IgD-negative memory B cell (primary cell): ENCODE data around the gene TRAPPC3. TPM values are rescaled to one million over a fixed set of nuclear protein-coding genes. Genes with fewer than 3 reads are reported as not detected.

Experiments
- H3K27ac Mint-ChIP-seq, 3 donors: one replicate each; pipeline ENCODE4 v1.8.0; 2020 to 2022; ENCODE audit warnings: mild to moderate bottlenecking in 3 of 3, mixed read lengths in 3 of 3, moderate library complexity in 1 of 3
- H3K27me3 Mint-ChIP-seq: one replicate; pipeline ENCODE4 v1.8.0; 2021; ENCODE audit warnings: mixed read lengths
- H3K36me3 Mint-ChIP-seq: one replicate; pipeline ENCODE4 v1.8.0; 2020; ENCODE audit warnings: mild to moderate bottlenecking, mixed read lengths
- H3K4me1 Mint-ChIP-seq, 3 donors: one replicate each; pipeline ENCODE4 v1.8.0; 2020 to 2022; ENCODE audit warnings: mixed read lengths in 3 of 3, mild to moderate bottlenecking in 1 of 3
- H3K4me3 Mint-ChIP-seq, 4 donors: one replicate each; pipeline ENCODE4 v1.8.0; 2020 to 2022; ENCODE audit warnings: mild to moderate bottlenecking in 4 of 4, mixed read lengths in 4 of 4, moderate library complexity in 3 of 4
- H3K9me3 Mint-ChIP-seq, 3 donors: one replicate each; pipeline ENCODE4 v1.8.0; 2020 to 2021; ENCODE audit warnings: mixed read lengths in 3 of 3, mild to moderate bottlenecking in 1 of 3
- polyA plus RNA-seq: library from polyadenylated mRNA; unstranded; fragments of 300-500 nt; fragmentation: Illumina TruSeq; gene quantifications from one replicate; pipeline ENCODE4 v1.2.3, GENCODE V29; 2021

The TRAPPC3 gene
- polyA plus RNA-seq, 1 donor from 2014 or later = 101 TPM

- Mint-ChIP-seq H3K27me3 (no peaks in the 10 kb centered on the region), H3K9me3 (no peaks in the 10 kb centered on the region), H3K4me3 (no peak overlapping the region), H3K4me1 (no peaks in the 10 kb centered on the region), H3K27ac (no peak overlapping the region), H3K36me3 (no peaks in the 10 kb centered on the region)
Observed at GRCh38 chr1:36132029-36132428, 17.3 kb downstream of the TRAPPC3 start.

- Mint-ChIP-seq H3K27ac (no peak overlapping the region), H3K4me1 (peaks cover 0 to 3% (median 0%) of the 10 kb centered on the region in 3 donors), H3K9me3 (no peaks in the 10 kb centered on the region), H3K36me3 (no peaks in the 10 kb centered on the region), H3K27me3 (peaks cover 10% of the 10 kb centered on the region), H3K4me3 (no peak overlapping the region)
Observed at GRCh38 chr1:36128905-36129206, 20.4 kb downstream of the TRAPPC3 start.

GRCh38 chr1:36128126-36128904 is 21.0 kb downstream of the TRAPPC3 start:
- no peak overlapping the region for H3K4me3 Mint-ChIP-seq
- H3K4me1 Mint-ChIP-seq = peaks cover 4 to 7% (median 4%) of the 10 kb centered on the region in 3 donors
- no peaks in the 10 kb centered on the region for H3K36me3 Mint-ChIP-seq
- H3K27ac Mint-ChIP-seq = no peak overlapping the region
- H3K9me3 Mint-ChIP-seq = no peaks in the 10 kb centered on the region
- H3K27me3 Mint-ChIP-seq = peaks cover 12% of the 10 kb centered on the region

- Mint-ChIP-seq H3K36me3 (no peaks in the 10 kb centered on the region), H3K9me3 (no peaks in the 10 kb centered on the region), H3K27me3 (peaks cover 17% of the 10 kb centered on the region), H3K4me3 (peak overlapping the region in 1 of 4 donors; percentile 9), H3K27ac (no peak overlapping the region), H3K4me1 (peaks cover 6 to 16% (median 14%) of the 10 kb centered on the region in 3 donors)
Observed at GRCh38 chr1:36126797-36127500, 22.3 kb downstream of the TRAPPC3 start.

GRCh38 chr1:36126005-36126716 is 23.1 kb downstream of the TRAPPC3 start:
- Mint-ChIP-seq H3K4me3 (peak overlapping the region in 3 of 4 donors; percentile 2 to 29 (median 21)), H3K4me1 (peaks cover 6 to 16% (median 14%) of the 10 kb centered on the region in 3 donors), H3K27ac (peak overlapping the region in 2 of 3 donors; percentile 46 to 54), H3K36me3 (no peaks in the 10 kb centered on the region), H3K9me3 (no peaks in the 10 kb centered on the region), H3K27me3 (peaks cover 17% of the 10 kb centered on the region)

GRCh38 chr1:36125129-36125991 is 23.9 kb downstream of the TRAPPC3 start, which contains the start of gene COL8A2:
TSS of gene COL8A2 (minus strand) at chr1:36125222. CDS start at chr1:36100242, 24,980 bp downstream.
- Mint-ChIP-seq H3K27me3 (peaks cover 17% of the 10 kb centered on the region), H3K27ac (peak within 1 kb of the TSS in 2 of 3 donors; percentile 46 to 54)

GRCh38 chr1:36124404-36125128 is 24.7 kb downstream of the TRAPPC3 start:
- peaks cover 6 to 16% (median 14%) of the 10 kb centered on the region in 3 donors for H3K4me1 Mint-ChIP-seq
- H3K36me3 Mint-ChIP-seq = no peaks in the 10 kb centered on the region
- H3K9me3 Mint-ChIP-seq = no peaks in the 10 kb centered on the region
- H3K27ac Mint-ChIP-seq = peak overlapping the region in 1 of 3 donors; percentile 47
- peaks cover 17% of the 10 kb centered on the region for H3K27me3 Mint-ChIP-seq
- H3K4me3 Mint-ChIP-seq = peak overlapping the region; percentile 38 to 88 (median 70)

More at GRCh38 chr1:36125129-36125991, 23.9 kb downstream of the TRAPPC3 start, which contains the start of gene COL8A2:
- Mint-ChIP-seq H3K4me1 (peaks cover 6 to 16% (median 14%) of the 10 kb centered on the region in 3 donors), H3K9me3 (no peaks in the 10 kb centered on the region), H3K4me3 (peak within 1 kb of the TSS; percentile 38 to 88 (median 70)), H3K36me3 (no peaks in the 10 kb centered on the region)

GRCh38 chr1:36123356-36123755 is 25.9 kb downstream of the TRAPPC3 start:
- peaks cover 17% of the 10 kb centered on the region for H3K27me3 Mint-ChIP-seq
- H3K4me1 Mint-ChIP-seq = peaks cover 6 to 16% (median 14%) of the 10 kb centered on the region in 3 donors
- peak overlapping the region; percentile 5 to 27 (median 16) for H3K27ac Mint-ChIP-seq
- peak overlapping the region; percentile 26 to 85 (median 54) for H3K4me3 Mint-ChIP-seq
- H3K9me3 Mint-ChIP-seq = no peaks in the 10 kb centered on the region
- no peaks in the 10 kb centered on the region for H3K36me3 Mint-ChIP-seq

- Mint-ChIP-seq H3K27me3 (peaks cover 17% of the 10 kb centered on the region), H3K27ac (no peak overlapping the region), H3K36me3 (no peaks in the 10 kb centered on the region), H3K4me3 (peak overlapping the region in 2 of 4 donors; percentile 79 to 85), H3K9me3 (no peaks in the 10 kb centered on the region), H3K4me1 (peaks cover 6 to 16% (median 14%) of the 10 kb centered on the region in 3 donors)
Observed at GRCh38 chr1:36122062-36123030, 26.9 kb downstream of the TRAPPC3 start.

GRCh38 chr1:36119456-36119855 is 29.8 kb downstream of the TRAPPC3 start:
- Mint-ChIP-seq H3K27ac (no peak overlapping the region), H3K4me1 (peaks cover 6 to 15% (median 14%) of the 10 kb centered on the region in 3 donors), H3K36me3 (no peaks in the 10 kb centered on the region), H3K9me3 (no peaks in the 10 kb centered on the region), H3K4me3 (no peak overlapping the region), H3K27me3 (peaks cover 11% of the 10 kb centered on the region)

GRCh38 chr1:36118447-36119204 is 30.7 kb downstream of the TRAPPC3 start:
- Mint-ChIP-seq H3K36me3 (no peaks in the 10 kb centered on the region), H3K27me3 (peaks cover 7% of the 10 kb centered on the region), H3K4me1 (peaks cover 5 to 13% (median 12%) of the 10 kb centered on the region in 3 donors), H3K27ac (no peak overlapping the region), H3K9me3 (no peaks in the 10 kb centered on the region), H3K4me3 (no peak overlapping the region)

GRCh38 chr1:36116901-36117300 is 32.4 kb downstream of the TRAPPC3 start:
- Mint-ChIP-seq H3K9me3 (no peaks in the 10 kb centered on the region), H3K27me3 (no peaks in the 10 kb centered on the region), H3K4me1 (no peaks in the 10 kb centered on the region), H3K27ac (no peak overlapping the region), H3K4me3 (no peak overlapping the region), H3K36me3 (no peaks in the 10 kb centered on the region)
